Mucosa of descending colon (tissue), 3 donors: Measurements from ENCODE around the gene RELL2. TPM values are rescaled to one million over a fixed set of nuclear protein-coding genes. Genes with fewer than 3 reads are reported as not detected.
A peak's percentile ranks its signal among the peaks of the same experiment; 100 is the strongest.

Source experiments
- ATAC-seq: fragments of 200-7000 bp; cut with Tn5 transposase; one replicate; pipeline ENCODE4 v1.9.1; 2020; ENCODE audit warnings: mild to moderate bottlenecking, moderate library complexity
- DNase-seq, 3 donors: peaks; one replicate each; pipeline ENCODE4 v3.0.0-alpha.2; 2020
- H3K36me3 ChIP-seq: fragments of 200-600 bp; one replicate; pipeline ENCODE4 v1.8.0; 2021; ENCODE audit warnings: low read depth, mild to moderate bottlenecking
- H3K4me1 ChIP-seq: fragments of 200-600 bp; one replicate; pipeline ENCODE4 v1.8.0; 2021; ENCODE audit warnings: low read depth, mild to moderate bottlenecking
- H3K4me3 ChIP-seq: fragments of 200-600 bp; one replicate; pipeline ENCODE4 v1.8.0; 2021; ENCODE audit warnings: mild to moderate bottlenecking
- H3K9me3 ChIP-seq: fragments of 200-600 bp; one replicate; pipeline ENCODE4 v1.8.0; 2021; ENCODE audit warnings: mild to moderate bottlenecking
- intact Hi-C, 2 donors: fragments of 100-400 bp; cut with DNase I in 1 of 2; cut with micrococcal nuclease in 1 of 2; formaldehyde crosslinking; loops; one replicate each; pipeline versions ENCODE4 v1.11.0 to v1.11.1; 2022; cut with DNase I, micrococcal nuclease
- total RNA-seq, 3 donors: library from RNA; stranded (reverse); fragmentation: NEBNext Ultra II Directional in 2 of 3; extraction: Animal tissue kit (Norgen Biotek cat#: 25700) in 2 of 3; gene quantifications; one replicate each; pipeline versions ENCODE4 v1.2.1 to v1.2.4, GENCODE V29; 2021 to 2023
- TF ChIP-seq, protein P1 (sequence below): fragments of 200-600 bp; IDR thresholded peaks from one replicate; pipeline ENCODE4 v1.8.0; 2022; ENCODE audit warnings: antibody characterized with exemption, mild to moderate bottlenecking
- donor health status: DM: no; HTN: no; CAD: no; lungs with moderate emphysema.
- donor health status: DM: no; HTN: no; CAD: no.
- donor health status: DM: no; HTN: yes; CAD: no.

RELL2 gene
- total RNA-seq, 3 donors from 2014 or later: 2.3 to 3.9 (median 3.3) TPM

- DNase-seq (no peak), ATAC-seq (no peak)
- intact Hi-C loops: no loop called here
- Histone ChIP-seq H3K4me3 (no peak overlapping the region), H3K36me3 (no peaks in the 10 kb centered on the region), H3K4me1 (no peaks in the 10 kb centered on the region), H3K9me3 (no peaks in the 10 kb centered on the region)
- TF ChIP-seq, protein P1, sequence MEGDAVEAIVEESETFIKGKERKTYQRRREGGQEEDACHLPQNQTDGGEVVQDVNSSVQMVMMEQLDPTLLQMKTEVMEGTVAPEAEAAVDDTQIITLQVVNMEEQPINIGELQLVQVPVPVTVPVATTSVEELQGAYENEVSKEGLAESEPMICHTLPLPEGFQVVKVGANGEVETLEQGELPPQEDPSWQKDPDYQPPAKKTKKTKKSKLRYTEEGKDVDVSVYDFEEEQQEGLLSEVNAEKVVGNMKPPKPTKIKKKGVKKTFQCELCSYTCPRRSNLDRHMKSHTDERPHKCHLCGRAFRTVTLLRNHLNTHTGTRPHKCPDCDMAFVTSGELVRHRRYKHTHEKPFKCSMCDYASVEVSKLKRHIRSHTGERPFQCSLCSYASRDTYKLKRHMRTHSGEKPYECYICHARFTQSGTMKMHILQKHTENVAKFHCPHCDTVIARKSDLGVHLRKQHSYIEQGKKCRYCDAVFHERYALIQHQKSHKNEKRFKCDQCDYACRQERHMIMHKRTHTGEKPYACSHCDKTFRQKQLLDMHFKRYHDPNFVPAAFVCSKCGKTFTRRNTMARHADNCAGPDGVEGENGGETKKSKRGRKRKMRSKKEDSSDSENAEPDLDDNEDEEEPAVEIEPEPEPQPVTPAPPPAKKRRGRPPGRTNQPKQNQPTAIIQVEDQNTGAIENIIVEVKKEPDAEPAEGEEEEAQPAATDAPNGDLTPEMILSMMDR: no peak
Measured at GRCh38 chr5:141657404-141657803, 20.6 kb downstream of the RELL2 start.

GRCh38 chr5:141657937-141658545 is 21.2 kb downstream of the RELL2 start:
- Histone ChIP-seq H3K4me1 (no peaks in the 10 kb centered on the region), H3K36me3 (no peaks in the 10 kb centered on the region), H3K4me3 (no peak overlapping the region), H3K9me3 (no peaks in the 10 kb centered on the region)
- intact Hi-C loops: no loop called here
- no peak for ATAC-seq
- DNase-seq: no peak
- TF ChIP-seq, protein P1: no peak

GRCh38 chr5:141662028-141662427 is 25.2 kb downstream of the RELL2 start:
- peaks cover 2% of the 10 kb centered on the region for H3K4me1 ChIP-seq
- intact Hi-C loops: no loop called here
- TF ChIP-seq, protein P1: no peak
- no peak overlapping the region for H3K4me3 ChIP-seq
- H3K9me3 ChIP-seq: no peaks in the 10 kb centered on the region
- H3K36me3 ChIP-seq: no peaks in the 10 kb centered on the region
- no peak for DNase-seq
- no peak for ATAC-seq

- ATAC-seq (no peak), DNase-seq (no peak)
- intact Hi-C loops: no loop called here
- TF ChIP-seq, protein P1: no peak
- H3K4me3 ChIP-seq: no peak overlapping the region
- no peaks in the 10 kb centered on the region for H3K36me3 ChIP-seq
- H3K9me3 ChIP-seq: no peaks in the 10 kb centered on the region
- H3K4me1 ChIP-seq: peaks cover 2% of the 10 kb centered on the region
Measured at GRCh38 chr5:141663506-141663905, 26.7 kb downstream of the RELL2 start.

GRCh38 chr5:141664733-141665461 is 28.1 kb downstream of the RELL2 start:
- ATAC-seq: peak; percentile 98
- intact Hi-C loops: no loop called here
- H3K36me3 ChIP-seq: no peaks in the 10 kb centered on the region
- DNase-seq: peak; percentile 84 to 90 (median 89)
- H3K4me1 ChIP-seq: peaks cover 2% of the 10 kb centered on the region
- H3K9me3 ChIP-seq: no peaks in the 10 kb centered on the region
- H3K4me3 ChIP-seq: no peak overlapping the region
- TF ChIP-seq, protein P1: peak; percentile 75
